MM.1S (cell line): ENCODE data around the gene ARHGEF19.

Source experiments
- EZH2 ChIP-seq: fragments of 300-600 bp; sonication (generic); optimal IDR thresholded peaks from 2 replicates; pipeline ENCODE3; 2017; ENCODE audit warnings: low read depth, mild to moderate bottlenecking, antibody characterized with exemption, low read length, mixed read lengths
- EZH2phosphoT487 ChIP-seq: fragments of 300-600 bp; sonication (generic); IDR thresholded peaks from 2 replicates; pipeline ENCODE4 v1.6.1; 2018; ENCODE audit warnings: antibody characterized with exemption, low read length
- TF ChIP-seq, protein P1 (sequence below): fragments of 300-600 bp; sonication (generic); IDR thresholded peaks from 2 replicates; pipeline ENCODE4 v1.5.1; 2016; ENCODE audit warnings: antibody characterized with exemption, low read length, mixed read lengths

- TF ChIP-seq, protein P1, sequence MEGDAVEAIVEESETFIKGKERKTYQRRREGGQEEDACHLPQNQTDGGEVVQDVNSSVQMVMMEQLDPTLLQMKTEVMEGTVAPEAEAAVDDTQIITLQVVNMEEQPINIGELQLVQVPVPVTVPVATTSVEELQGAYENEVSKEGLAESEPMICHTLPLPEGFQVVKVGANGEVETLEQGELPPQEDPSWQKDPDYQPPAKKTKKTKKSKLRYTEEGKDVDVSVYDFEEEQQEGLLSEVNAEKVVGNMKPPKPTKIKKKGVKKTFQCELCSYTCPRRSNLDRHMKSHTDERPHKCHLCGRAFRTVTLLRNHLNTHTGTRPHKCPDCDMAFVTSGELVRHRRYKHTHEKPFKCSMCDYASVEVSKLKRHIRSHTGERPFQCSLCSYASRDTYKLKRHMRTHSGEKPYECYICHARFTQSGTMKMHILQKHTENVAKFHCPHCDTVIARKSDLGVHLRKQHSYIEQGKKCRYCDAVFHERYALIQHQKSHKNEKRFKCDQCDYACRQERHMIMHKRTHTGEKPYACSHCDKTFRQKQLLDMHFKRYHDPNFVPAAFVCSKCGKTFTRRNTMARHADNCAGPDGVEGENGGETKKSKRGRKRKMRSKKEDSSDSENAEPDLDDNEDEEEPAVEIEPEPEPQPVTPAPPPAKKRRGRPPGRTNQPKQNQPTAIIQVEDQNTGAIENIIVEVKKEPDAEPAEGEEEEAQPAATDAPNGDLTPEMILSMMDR, result no peak
- TF ChIP-seq EZH2, result no peak
- TF ChIP-seq EZH2phosphoT487, result no peak
Measured at GRCh38 chr1:16150508-16150907, 61.9 kb downstream of the ARHGEF19 start.
